GM12873 (cell line): ENCODE measurements around the gene SLC35F3.

ENCODE experiments used
- TF ChIP-seq, protein P1 (sequence below): IDR thresholded peaks from 2 replicates; pipeline ENCODE4 v1.5.1; 2012; ENCODE audit warnings: low read depth, mild to moderate bottlenecking, moderate library complexity, low read length, control low read depth; ENCODE audit not compliant: insufficient read depth; ENCODE audit errors: missing control alignments

Gene SLC35F3

DNA sequence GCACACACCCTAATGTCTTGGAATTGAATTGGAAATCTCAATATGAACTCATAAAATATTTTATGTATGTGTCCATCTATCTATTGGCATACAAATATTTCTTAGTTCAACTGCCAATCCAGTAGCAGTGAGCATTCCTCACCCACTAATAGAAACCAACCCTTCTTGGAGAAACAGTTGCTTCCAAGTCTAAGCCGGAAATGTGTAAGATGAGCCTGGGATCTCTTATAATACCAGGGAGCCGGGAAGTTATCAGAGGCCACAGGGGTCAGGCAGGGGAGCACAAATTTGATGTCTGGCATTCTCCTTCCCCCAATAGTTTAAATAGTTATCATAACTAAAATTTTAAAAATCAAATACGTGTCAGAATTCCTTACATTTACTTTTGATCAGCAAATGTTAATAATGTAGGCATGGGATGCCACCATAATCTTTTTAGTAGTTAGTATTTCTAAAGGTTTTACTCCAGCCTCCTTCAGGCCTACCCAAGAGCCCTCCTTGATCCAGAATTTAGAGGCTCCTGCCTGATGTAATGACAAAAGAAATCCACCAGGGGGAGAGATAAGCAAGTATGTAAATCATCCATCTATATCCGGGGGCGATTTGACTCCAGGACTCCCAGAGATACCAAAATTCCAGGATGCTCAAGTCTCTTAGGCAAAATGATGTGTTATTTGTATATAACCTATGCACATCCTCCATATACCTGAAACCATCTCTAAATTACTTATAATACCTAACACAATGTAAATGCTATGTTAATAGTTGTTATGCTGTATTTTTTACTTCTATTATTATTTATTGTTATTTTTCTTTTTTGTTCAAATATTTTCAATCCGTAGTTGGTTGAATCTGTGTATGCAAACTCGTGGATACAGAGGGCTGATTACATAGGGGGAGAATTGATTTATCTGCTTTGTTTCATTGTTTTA, 250.1 kb downstream of the SLC35F3 start:
- TF ChIP-seq, protein P1, sequence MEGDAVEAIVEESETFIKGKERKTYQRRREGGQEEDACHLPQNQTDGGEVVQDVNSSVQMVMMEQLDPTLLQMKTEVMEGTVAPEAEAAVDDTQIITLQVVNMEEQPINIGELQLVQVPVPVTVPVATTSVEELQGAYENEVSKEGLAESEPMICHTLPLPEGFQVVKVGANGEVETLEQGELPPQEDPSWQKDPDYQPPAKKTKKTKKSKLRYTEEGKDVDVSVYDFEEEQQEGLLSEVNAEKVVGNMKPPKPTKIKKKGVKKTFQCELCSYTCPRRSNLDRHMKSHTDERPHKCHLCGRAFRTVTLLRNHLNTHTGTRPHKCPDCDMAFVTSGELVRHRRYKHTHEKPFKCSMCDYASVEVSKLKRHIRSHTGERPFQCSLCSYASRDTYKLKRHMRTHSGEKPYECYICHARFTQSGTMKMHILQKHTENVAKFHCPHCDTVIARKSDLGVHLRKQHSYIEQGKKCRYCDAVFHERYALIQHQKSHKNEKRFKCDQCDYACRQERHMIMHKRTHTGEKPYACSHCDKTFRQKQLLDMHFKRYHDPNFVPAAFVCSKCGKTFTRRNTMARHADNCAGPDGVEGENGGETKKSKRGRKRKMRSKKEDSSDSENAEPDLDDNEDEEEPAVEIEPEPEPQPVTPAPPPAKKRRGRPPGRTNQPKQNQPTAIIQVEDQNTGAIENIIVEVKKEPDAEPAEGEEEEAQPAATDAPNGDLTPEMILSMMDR, result peak; percentile 69

DNA sequence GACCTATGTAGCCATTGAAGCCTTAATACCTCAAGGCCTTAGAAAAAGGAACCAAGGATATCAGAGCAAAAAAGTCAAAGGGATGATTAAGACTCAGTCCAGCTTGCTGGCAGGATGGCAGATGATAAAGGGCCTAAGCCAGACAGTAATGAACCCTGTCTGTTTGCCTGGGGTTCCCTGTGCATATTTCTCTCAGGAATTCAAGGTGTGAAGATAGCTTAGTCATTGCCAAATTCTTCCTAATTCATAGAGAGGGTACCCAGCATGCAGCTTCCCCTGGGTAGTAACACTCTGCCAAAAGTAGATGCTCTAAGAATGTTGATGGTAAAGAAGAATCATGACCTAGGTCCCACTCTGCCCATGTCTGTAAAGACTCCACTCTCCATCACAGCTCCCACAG, 258.2 kb downstream of the SLC35F3 start:
- TF ChIP-seq, protein P1, result no peak

DNA sequence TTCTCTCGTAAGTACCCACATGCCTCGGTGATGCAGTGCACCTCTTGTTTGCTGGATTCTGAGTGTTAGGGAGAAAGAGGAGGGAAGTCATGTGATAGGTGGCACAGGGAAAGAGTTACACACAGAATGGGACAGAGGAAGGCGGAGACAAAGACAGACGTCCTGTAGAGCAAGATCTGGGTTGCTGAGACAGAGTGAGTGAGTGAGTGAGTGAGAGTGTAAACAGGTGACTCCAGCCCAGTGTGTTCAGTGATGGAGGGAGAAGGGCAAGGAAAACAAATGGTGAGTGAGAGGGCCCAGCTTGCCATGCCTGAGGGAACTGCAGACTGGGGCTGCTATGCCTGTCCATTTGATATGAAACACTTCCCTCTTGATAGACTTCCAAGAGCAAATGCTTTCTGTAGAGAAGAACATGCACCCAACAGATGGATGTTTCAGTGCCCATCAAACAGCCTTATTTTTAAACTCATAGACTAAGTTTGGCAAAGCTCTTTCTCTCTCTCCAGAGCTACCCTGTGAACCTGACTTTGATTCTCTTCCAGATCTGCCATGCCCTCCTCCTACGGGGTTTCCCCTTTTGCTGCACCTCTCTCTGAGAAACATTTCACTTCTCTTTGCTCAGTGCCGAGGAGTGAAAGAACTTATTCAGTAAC, 258.9 kb downstream of the SLC35F3 start:
- TF ChIP-seq, protein P1, result no peak

DNA sequence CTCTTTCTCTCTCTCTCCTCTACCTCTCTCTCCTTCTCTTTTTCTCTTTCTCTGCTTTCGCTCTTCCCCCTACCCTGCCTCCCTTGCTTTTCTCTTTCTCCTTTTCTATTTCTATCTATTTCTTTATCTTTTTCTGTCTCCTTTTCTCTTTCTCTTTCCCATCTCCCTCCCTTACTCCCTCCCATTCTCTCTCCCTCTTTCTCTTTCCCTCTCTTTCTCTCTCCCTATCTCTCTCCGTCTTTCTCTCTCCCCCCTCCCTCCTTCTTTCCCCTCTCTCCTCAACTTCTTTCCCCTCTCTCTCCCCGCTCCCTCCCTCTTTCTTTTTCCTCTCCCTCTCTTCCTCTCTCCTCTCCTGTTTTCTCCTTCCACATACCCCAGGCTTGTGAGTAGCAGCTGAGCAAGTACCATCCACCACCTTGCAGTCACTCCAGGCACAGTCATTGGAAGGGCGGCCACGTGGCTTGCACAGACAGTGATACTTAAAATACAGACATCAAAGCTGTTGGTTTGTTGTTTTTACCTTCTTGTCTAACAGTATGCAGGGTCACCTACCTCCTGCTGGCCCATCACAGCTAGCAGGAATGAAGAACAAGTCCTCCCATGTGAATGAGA, 259.7 kb downstream of the SLC35F3 start:
- TF ChIP-seq, protein P1, result no peak

DNA sequence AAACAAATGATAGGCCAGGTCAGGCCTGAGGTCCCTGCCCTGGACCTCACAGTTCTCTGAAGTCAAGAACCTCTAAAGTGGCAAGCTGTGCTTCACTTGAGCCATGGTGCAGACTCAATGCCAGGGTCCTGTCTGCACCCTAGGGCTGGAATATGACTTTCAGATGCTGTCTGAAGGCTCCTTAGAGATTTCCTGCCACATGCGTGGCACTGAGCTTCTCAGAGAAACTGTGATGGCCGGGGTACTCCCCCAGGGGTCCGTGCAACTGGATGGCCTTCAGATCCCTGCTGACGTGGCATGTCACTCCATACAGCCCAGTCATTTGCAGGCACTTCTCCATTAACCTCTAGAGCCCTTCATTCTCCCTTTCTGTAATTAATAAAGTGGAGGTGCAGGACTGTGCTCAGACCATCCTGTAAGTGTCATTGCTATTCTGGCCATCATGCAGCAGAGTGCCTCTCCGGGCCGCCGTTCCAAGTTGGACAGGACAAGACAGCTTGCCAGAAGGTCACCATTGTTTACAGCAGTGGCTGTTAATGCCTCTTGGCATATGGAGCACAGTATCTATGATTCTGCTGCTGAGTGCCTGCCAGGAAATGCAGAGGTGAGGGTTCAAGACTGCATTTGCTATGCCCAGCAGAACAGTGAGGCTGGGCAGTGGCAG, 263.7 kb downstream of the SLC35F3 start:
- TF ChIP-seq, protein P1, result no peak

DNA sequence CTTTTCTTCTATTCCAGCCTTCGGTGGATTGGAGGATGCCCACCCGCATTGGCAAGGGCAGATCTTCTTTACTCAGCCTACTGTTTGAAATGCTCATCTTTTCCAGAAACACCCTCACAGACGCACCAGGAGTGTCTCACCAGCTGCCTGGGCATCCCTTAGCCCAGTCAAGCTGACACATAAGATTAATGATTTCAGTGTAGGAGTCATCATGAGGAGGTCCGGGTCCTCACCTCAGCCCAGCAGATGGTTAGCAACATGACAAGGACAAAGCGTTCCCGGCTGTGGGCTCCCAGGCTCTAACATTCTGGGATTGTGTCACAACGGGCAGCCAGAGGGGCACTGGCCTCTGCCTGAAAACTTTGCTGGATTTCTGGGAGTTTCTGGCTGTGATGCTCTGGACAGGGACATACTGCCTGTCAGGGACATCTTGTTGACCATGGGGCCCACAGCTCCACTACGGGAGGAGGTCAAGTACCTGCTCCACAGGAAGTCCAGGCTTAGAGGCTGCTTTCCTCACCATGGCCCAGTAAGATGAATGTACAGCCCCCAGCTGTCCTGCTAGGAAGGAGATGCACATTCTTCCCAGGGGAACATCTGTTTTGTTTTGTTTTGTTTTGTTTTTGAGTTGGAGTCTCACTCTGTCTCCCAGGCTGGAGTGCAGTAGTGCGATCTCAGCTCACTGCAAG, 264.8 kb downstream of the SLC35F3 start:
- TF ChIP-seq, protein P1, result no peak

DNA sequence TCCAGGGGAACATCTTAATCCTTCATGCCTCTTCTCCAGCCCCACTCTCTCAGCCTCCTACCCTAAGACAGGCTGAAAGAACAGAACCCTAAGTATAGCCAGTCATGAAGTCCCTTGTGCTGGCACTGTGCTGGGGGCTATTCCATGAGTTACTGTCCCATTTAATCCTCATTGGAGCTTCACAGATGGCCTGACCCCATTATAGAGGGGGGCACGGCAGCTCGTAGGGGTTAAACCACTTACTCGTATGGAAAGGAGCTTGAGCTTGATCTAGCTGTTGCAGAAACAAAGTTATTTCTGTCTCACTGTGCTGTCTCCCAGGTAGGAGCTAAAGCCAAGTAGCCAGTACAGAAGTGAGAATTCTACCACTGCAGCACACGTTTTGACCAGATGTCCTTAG, 265.6 kb downstream of the SLC35F3 start:
- TF ChIP-seq, protein P1, result no peak
